NCI-H510A treated with DMSO at 0.1 percent for 48 hours (cell line): ENCODE data around the gene SNPH.
A peak's percentile ranks its signal among the peaks of the same experiment; 100 is the strongest.

Experiments used
- DNase-seq: peaks from one replicate; lab custom pipeline; 2025; lab: John Stamatoyannopoulos, UW

Gene SNPH

DNA sequence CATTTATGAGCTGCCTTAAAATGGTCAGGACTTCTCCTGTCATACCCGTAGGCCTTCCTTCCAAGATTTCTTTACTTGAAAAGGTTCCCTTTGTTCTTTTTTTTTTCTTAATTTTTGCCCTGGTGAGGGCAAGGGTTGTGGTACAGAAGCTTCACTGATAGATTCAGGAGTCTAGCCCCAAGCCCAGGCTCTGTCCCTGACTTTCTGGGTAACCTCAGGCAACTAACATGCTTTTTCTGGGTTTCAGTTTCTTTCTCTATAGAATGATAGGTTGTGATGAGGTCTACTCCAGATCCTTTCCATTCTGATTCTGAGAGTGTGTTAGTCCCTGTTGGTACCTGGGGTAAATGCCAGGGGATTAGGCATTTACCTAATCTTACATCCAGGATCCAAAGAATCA lies 21.2 kb downstream of the SNPH start:
- DNase-seq = no peak

DNA sequence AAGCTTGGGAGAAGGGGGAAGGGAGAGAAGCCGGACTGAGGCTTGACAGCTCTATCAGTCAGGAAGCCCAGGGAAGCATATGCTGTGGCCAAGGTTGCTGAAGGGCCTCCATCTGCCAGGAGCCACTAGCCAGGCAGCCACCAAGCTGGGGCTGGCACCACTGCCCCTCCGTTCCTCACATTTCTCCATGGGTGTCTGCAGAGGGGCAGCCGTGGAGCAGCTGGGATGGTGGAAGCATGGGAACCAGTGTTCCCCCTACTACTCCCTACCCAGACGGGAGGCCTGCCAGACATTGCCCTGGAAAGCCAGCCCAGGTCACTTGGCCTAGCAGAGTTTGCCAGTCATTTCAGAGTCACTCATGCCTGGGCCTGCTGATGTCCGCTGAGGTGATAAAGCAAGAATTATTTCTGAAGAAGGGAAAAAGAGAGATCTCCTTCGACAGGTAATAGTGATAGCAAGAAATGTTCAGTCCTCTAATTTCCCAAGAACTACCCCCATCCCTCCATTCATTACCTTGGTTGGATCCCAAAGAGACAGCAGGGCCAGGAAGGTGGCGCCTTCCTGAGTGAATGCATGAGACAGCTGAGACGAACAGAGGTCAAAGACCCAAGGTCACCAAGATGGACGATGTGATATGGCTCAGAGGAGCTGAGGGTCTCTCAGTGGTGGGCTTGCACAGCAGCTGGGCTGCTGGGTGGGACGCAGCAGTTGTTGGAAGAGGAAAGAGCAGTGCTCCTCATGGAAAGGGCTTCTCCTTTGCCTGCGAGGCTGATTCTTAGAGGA lies 21.9 kb downstream of the SNPH start:
- no peak for DNase-seq

GRCh38 chr20:1291191-1291741 lies 25.2 kb downstream of the SNPH start:
- DNase-seq = no peak

DNA sequence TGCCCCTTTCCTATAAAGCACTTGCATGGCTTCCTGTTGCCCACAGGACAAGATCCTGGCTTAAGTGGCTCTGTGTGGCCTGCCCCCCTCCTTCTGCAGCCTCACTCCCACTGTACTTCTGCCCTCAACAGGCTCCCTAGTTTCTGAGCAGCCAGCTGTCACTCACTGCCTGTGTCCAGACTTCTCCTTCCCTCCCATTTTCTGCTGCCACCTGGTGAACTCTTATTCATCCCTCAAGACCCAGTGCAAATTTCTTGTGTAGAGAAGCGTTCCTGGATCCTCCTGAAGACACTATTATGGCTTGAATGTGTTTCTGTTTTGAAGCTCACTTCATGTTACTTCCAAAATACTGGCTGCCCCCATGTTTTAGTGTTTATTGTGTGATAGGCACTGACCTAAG lies 26.5 kb downstream of the SNPH start:
- DNase-seq = no peak

DNA sequence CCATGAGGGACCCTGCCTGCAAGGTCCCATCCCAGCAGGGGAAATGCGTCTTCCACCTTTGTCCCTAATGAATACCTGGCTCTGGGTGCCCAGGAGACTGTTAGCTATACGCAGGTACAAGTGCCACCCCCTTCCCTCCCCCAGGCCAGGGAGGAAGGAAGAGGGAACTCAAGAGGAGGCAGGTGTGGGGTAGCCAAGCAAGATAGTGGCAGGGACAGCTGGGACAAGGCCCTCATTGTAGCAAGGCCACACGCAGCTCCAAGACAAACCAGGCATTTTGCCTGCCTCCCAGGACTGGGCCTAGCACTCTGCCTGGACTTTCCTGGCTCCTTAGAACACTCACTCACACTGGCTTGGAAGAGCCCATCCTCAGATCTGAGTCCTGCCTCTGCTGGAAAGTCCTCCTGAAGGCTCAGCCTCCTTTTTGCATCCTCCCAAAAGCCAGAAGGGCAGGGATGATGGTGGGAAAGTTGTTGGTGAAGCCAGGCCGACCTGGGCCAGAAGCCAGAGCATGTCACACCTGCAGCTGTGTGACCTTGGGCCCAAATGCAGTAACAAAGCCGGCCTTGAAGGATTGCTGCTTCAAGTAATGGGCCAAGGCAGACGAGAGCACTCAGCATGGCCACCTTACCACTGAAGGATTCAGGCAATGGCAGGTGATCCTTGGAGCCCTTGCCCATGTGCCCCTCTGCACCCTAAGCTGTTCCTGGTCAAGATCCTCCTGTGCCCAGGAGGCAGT lies 27.7 kb downstream of the SNPH start:
- peak; percentile 63 for DNase-seq

DNA sequence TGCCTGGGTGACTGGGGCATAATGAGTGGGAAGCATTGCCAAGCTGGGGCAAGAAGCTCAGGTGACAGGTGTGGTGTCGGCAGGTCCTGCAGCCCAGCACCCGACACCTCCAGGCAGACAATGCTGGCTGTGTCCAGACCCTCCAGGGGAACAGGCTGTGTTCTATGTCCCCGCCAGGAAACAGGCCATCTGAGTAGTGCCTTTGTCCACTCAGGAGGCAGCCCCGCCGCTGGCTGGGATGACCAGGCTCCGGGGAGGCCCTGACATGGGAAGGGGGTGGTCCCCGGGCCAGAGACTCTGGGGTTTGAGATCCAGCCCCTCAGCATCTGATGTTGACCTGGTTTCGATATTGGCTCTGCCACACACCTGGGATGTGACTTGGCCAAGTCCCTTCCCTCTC lies 28.4 kb downstream of the SNPH start:
- no peak for DNase-seq

- DNase-seq = no peak
These were observed 29.3 kb downstream of the SNPH start for GRCh38 chr20:1295276-1295930.

DNA sequence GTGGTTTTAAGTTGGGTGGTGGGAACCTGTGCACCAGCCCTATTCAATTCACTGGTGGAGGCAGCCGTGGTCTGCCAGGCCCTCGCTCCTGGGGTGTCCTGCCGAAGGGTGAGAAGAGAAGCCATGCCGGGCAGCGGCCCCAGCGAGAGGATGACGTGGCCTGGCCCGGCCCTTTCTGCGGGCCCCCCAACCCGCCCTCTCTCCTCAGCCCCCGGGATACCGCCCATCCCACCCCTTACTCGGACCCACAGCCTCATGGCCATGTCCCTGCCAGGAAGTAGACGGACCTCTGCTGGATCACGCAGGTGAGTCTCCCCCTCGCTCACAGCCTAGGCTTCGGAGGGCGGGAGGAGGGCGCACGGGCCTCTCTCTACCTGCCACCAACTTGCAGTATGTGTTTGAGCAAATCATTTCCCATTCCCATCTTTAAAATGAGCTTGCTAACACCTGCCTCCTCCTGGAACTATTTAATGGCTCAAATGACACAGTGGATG lies 30.1 kb downstream of the SNPH start:
- DNase-seq = no peak

GRCh38 chr20:1296922-1297321 lies 30.8 kb downstream of the SNPH start:
- peak; percentile 45 for DNase-seq

DNA sequence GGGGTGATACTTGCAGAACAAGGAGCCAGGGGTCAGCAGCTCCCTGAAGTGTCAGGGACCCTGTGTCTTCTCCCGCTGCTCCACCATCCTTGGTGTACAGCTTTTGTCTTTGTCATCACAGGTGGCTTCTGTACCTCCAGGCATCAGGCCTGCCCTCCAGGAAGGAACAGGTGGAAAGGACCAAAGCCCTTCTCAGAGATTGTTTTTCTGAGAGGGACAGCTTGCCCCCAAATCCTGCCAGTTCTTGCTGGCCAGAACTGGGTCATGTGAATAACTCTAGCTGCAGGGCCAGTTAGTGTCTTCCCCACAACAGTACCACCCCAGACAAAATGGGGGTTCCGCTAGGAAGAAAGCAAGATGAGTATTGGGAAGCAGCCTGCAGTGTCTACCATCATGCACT lies 31.4 kb downstream of the SNPH start:
- DNase-seq = no peak

- DNase-seq = no peak
These were observed 32.1 kb downstream of the SNPH start for GRCh38 chr20:1298166-1298565.

DNA sequence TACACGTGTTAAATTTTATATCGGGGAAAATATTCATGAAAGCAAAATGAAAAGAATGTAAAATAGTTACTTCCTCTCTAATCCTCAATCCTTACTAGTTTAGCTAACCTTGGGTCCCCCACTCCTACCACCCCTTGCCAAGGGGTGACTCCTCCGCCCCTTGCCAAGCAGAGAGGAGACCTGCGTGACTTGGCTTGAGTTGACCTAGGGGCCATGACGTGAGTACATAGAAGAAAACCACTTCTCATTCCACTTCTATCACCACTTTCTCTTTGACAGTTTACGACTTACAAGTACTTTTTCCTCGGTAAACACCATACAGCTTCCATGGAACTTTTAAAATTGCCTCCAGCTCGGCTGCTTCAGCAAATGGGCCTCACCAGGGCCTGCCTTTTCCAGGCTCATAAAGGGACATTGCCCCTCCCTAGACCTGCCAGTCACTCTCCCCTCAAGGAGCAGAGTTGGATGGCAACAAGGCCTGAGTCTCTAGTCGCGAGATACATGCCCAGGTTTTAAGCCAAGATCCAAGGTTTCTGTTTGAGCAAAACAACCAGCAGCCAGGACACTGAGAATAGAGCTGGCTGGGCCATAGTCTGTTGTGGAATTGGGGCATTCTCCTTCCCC lies 32.9 kb downstream of the SNPH start:
- DNase-seq = no peak

GRCh38 chr20:1299522-1299921 lies 33.4 kb downstream of the SNPH start:
- no peak for DNase-seq

GRCh38 chr20:1300083-1300840 lies 34.2 kb downstream of the SNPH start:
- DNase-seq = no peak

DNA sequence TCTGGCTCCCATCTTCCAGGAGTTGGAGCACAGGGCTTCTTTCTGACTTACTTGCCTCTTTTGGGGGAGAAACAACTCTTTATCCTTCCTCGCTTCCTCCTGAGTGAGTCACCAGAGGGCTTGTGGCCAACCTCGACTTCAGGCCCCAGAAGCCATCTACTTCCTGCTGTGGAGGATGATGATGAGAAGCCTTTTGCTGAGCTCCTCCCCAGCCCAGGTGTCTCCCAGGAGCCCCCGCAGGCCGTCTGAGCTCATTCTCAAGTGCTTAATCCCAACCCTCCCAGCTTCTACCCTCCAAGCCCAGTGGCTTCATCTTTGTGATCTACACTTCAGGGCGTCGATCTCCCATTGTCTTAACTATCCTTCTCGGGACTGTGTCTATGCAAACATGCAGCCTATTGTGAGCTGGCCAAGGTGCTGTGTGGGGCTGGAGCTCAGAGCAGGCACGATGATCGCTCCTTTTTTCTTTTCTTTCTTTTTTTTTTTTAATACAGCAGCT lies 35.0 kb downstream of the SNPH start:
- DNase-seq = no peak

GRCh38 chr20:1302685-1303541 lies 36.8 kb downstream of the SNPH start:
- DNase-seq = no peak

DNA sequence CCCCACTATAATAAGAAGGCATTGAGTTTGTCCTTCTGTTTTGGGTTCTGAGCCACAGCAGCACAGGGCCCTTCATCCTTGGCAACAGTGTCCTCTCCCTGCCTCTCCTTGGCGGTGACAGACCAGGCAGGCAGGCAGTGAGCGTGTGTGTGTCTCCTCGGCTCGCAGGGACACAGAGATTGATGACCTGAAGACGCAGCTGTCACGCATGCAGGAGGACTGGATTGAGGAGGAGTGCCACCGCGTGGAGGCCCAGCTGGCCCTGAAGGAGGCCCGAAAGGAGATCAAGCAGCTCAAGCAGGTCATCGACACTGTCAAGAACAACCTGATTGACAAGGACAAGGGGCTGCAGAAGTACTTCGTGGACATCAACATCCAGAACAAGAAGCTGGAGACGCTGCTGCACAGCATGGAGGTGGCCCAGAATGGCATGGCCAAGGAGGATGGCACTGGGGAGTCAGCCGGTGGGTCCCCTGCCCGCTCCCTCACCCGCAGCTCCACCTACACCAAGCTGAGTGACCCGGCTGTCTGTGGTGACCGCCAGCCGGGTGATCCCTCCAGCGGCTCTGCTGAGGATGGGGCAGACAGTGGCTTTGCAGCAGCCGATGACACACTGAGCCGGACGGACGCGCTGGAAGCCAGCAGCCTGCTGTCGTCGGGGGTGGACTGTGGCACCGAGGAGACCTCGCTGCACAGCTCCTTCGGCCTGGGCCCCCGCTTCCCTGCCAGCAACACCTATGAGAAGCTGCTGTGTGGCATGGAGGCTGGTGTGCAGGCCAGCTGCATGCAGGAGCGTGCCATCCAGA lies 38.8 kb downstream of the SNPH start:
- no peak for DNase-seq

DNA sequence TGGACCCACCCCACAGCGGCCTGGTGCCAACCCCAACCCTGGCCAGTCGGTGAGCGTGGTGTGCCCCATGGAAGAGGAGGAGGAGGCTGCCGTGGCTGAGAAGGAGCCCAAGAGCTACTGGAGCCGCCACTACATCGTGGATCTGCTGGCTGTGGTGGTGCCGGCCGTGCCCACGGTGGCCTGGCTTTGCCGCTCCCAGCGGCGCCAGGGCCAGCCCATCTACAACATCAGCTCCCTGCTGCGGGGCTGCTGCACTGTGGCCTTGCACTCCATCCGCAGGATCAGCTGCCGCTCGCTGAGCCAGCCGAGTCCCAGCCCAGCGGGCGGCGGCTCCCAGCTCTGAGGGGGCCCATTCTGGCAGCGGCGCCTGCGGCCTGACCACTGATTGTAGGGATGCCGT lies 39.6 kb downstream of the SNPH start:
- DNase-seq = no peak
